Fibroblast of skin of abdomen (primary cell): ENCODE data around the gene OR4F17. TPM values are rescaled to one million over a fixed set of nuclear protein-coding genes. Genes with fewer than 3 reads are reported as not detected.
"Not testable (repeated sequence)": the region's sequence is repeated elsewhere in the genome, so short reads cannot be mapped to it uniquely, and the experiment has no call there.

ENCODE experiments used
- DNase-seq: peaks from one replicate; pipeline ENCODE4 v3.0.0-alpha.2; 2013
- polyA plus RNA-seq, 2 experiments: library from polyadenylated mRNA; unstranded; fragments of 120-200 nt; gene quantifications; one replicate each; pipeline ENCODE4 v1.2.1, GENCODE V29; 2013; ENCODE audit not compliant: insufficient read length in 2 of 2

The OR4F17 gene
- polyA plus RNA-seq (2013, experiment 1 of 2; ENCODE audit: insufficient read length) = not detected
- not detected for polyA plus RNA-seq (2013, experiment 2 of 2; ENCODE audit: insufficient read length)

GRCh38 chr19:106804-107203, at the start of gene OR4F17:
TSS of gene OR4F17 (plus strand) at chr19:107104. CDS start at chr19:110679, 3,575 bp downstream.
- DNase-seq = not testable (repeated sequence)

- not testable (repeated sequence) for DNase-seq
Measured at GRCh38 chr19:70793-71192, 36.1 kb upstream of the OR4F17 start.

- DNase-seq = not testable (repeated sequence)
Measured at GRCh38 chr19:82864-83263, 24.0 kb upstream of the OR4F17 start.

- DNase-seq = not testable (repeated sequence)
Measured at GRCh38 chr19:83626-84025, 23.3 kb upstream of the OR4F17 start.

GRCh38 chr19:90678-91077, 16.2 kb upstream of the OR4F17 start:
- not testable (repeated sequence) for DNase-seq

- not testable (repeated sequence) for DNase-seq
Measured at GRCh38 chr19:94794-95193, 12.1 kb upstream of the OR4F17 start.

- DNase-seq = not testable (repeated sequence)
Measured at GRCh38 chr19:97647-98046, 9.3 kb upstream of the OR4F17 start.

- DNase-seq = not testable (repeated sequence)
Measured at GRCh38 chr19:120443-121140, 13.7 kb downstream of the OR4F17 start.
